Endometrial microvascular endothelial cells (primary cell): ENCODE measurements around the gene MYO7A. TPM values are rescaled to one million over a fixed set of nuclear protein-coding genes. Genes with fewer than 3 reads are reported as not detected.

Experiments
- in situ Hi-C: cut with HindIII; loops from 2 replicates; pipeline ENCODE4 v1.10.0; 2017; ENCODE audit warnings: low sequenced_read_pairs, low pct_unique_long_range_greater_than_20kb; ENCODE audit errors: inconsistent ontology term
- total RNA-seq: library from RNA; depleted of rRNA; stranded (reverse); fragments of >200 nt; gene quantifications from one replicate; pipeline ENCODE4 v1.2.3, GENCODE V29; 2015; ENCODE audit errors: inconsistent ontology term

MYO7A gene
- total RNA-seq, 1 donor from 2014 or later: not detected

- in situ Hi-C loops: no loop called here
Observed at GRCh38 chr11:77217156-77217555, 89.1 kb downstream of the MYO7A start.

GRCh38 chr11:77223797-77224196, 95.8 kb downstream of the MYO7A start:
- in situ Hi-C loops: no loop called here

GRCh38 chr11:77230878-77231605, 103.0 kb downstream of the MYO7A start:
- in situ Hi-C loops: no loop called here

GRCh38 chr11:77231800-77232199, 103.8 kb downstream of the MYO7A start:
- in situ Hi-C loops: no loop called here

- in situ Hi-C loops: no loop called here
Observed at GRCh38 chr11:77232242-77232641, 104.2 kb downstream of the MYO7A start.

GRCh38 chr11:77233011-77233410, 105.0 kb downstream of the MYO7A start:
- in situ Hi-C loops: no loop called here

- in situ Hi-C loops: no loop called here
Observed at GRCh38 chr11:77236901-77237300, 108.9 kb downstream of the MYO7A start.

- in situ Hi-C loops: no loop called here
Observed at GRCh38 chr11:77244277-77245027, 116.4 kb downstream of the MYO7A start.

- in situ Hi-C loops: no loop called here
Observed at GRCh38 chr11:77249427-77249826, 121.4 kb downstream of the MYO7A start.

GRCh38 chr11:77250881-77251640, 123.0 kb downstream of the MYO7A start:
- in situ Hi-C loops: no loop called here

- in situ Hi-C loops: no loop called here
Observed at GRCh38 chr11:77252555-77253270, 124.7 kb downstream of the MYO7A start.

GRCh38 chr11:77253690-77254089, 125.6 kb downstream of the MYO7A start:
- in situ Hi-C loops: no loop called here

- in situ Hi-C loops: no loop called here
Observed at GRCh38 chr11:77259641-77260040, 131.6 kb downstream of the MYO7A start.

GRCh38 chr11:77262803-77263202, 134.8 kb downstream of the MYO7A start:
- in situ Hi-C loops: no loop called here

Other genes starting within 250 kb of the MYO7A start
- gene B3GNT6, start 93.8 kb upstream of the MYO7A start, total RNA-seq: not detected
- 3.5 TPM for gene CAPN5, start 61.3 kb upstream of the MYO7A start, total RNA-seq
- not detected for gene OMP, start 25.4 kb upstream of the MYO7A start, total RNA-seq
- not detected for gene GDPD4, start 173.4 kb downstream of the MYO7A start, total RNA-seq